Upper lobe of left lung (tissue), 6 donors: ENCODE data around the gene ISG15. TPM values are rescaled to one million over a fixed set of nuclear protein-coding genes. Genes with fewer than 3 reads are reported as not detected.
"Not testable (repeated sequence)": the region's sequence is repeated elsewhere in the genome, so short reads cannot be mapped to it uniquely, and the experiment has no call there.

Source experiments
- ATAC-seq, 2 donors: fragments of 200-7000 bp; cut with Tn5 transposase; one replicate each; pipeline ENCODE4 v1.9.1; 2022; ENCODE audit warnings: mild to moderate bottlenecking in 2 of 2, moderate library complexity in 2 of 2; ENCODE audit not compliant: low FRiP score in 2 of 2
- DNase-seq, 2 donors: peaks; one replicate each; pipeline ENCODE4 v3.0.0-alpha.2; 2019 to 2020
- H3K27ac ChIP-seq, 4 donors: fragments of 200-600 bp; sonication (generic); one replicate each; pipeline ENCODE4 v1.5.1; 2016 to 2019
- H3K27me3 ChIP-seq, 4 donors: fragments of 200-600 bp; sonication (generic); one replicate each; pipeline ENCODE4 v1.5.1; 2017 to 2019
- H3K36me3 ChIP-seq, 4 donors: fragments of 200-600 bp; sonication (generic); one replicate each; pipeline ENCODE4 v1.5.1; 2016 to 2019
- H3K4me1 ChIP-seq, 4 donors: fragments of 200-600 bp; sonication (generic); one replicate each; pipeline ENCODE4 v1.5.1; 2018 to 2019
- H3K4me3 ChIP-seq, 4 donors: fragments of 200-600 bp; sonication (generic); one replicate each; pipeline ENCODE4 v1.5.1; 2017 to 2019; ENCODE audit warnings: mild to moderate bottlenecking in 2 of 4, moderate library complexity in 1 of 4
- H3K9me3 ChIP-seq, 4 donors: fragments of 200-600 bp; sonication (generic); one replicate each; pipeline ENCODE4 v1.5.1; 2018 to 2019
- EP300 ChIP-seq, 4 donors: sonication (generic); formaldehyde crosslinking; IDR thresholded peaks; one replicate each; pipeline ENCODE4 v1.5.1; 2017; ENCODE audit warnings: antibody characterized with exemption in 4 of 4, control low read depth in 2 of 4
- POLR2A ChIP-seq, 4 donors: fragments of 450-650 bp; IDR thresholded peaks; one replicate each; pipeline ENCODE4 v1.5.1; 2016 to 2017; ENCODE audit warnings: antibody characterized with exemption in 4 of 4, mild to moderate bottlenecking in 2 of 4
- POLR2AphosphoS5 ChIP-seq, 2 donors: sonication (generic); formaldehyde crosslinking; IDR thresholded peaks; one replicate each; pipeline ENCODE4 v1.5.1; 2017; ENCODE audit warnings: antibody characterized with exemption in 2 of 2
- WGBS, 2 donors: methylation state at CpG; one replicate each; pipeline ENCODE4 v1.1.5; 2017 to 2018; 5-methylcytosine and 5-hydroxymethylcytosine counted together
- total RNA-seq, 6 donors: library from RNA; depleted of rRNA in 4 of 6; stranded (reverse); fragments of >200 nt in 4 of 6; gene quantifications; one replicate each; pipeline versions ENCODE4 v1.1.0 to v1.2.1, GENCODE V29; 2016 to 2021
- TF ChIP-seq, protein P1 (sequence below), 6 experiments: fragments of 450-650 bp in 4 of 6; fragments of 200-600 bp in 2 of 6; sonication (generic) in 2 of 6; IDR thresholded peaks; one replicate each; pipeline ENCODE4 v1.5.1; 2016 to 2019; ENCODE audit warnings: antibody characterized with exemption in 6 of 6
- donor health status: DM: no; HTN: no; CAD: no; lungs with moderate emphysema.
- donor health status: DM: no; HTN: yes; CAD: no; lungs with severe emphysema.

ISG15 gene
- total RNA-seq, 6 donors from 2014 or later, result 32.5 to 180 (median 63.8) TPM

DNA sequence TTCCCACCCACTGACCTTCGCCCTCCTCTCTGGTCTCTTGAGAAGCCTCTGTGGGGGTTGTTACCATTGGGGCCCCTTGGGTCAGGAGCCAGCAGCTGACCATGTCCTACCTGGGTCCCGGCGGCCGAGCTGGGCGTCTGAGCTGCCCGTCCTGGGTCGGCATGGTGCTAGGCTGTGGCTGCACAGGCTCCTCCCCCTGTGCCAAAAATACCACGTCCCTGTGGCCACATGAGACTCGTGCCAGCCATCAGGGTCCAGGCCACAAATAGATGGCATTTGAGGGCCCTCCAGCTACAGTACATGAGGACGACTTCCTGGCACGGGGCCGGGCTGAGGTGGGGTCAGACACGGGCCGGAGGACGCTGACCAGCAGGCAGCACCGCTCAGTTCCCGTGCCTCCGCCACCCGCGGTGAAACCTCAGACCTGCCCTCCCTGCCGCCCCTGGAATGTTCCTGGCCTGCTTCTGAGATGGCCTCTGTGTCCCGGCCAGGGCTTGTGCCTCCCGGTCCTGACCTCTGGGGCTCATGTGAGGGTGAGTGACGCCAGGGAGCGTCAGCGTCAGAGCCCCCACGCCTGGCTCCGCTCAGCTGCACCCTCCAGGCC is 31.2 kb upstream of the ISG15 start, which contains the start of gene PERM1:
Gene PERM1, minus strand, starts transcription at position 139 of the 604 bp plus-strand sequence. CDS start 1,064 bp downstream, outside the sequence.
- Histone ChIP-seq H3K9me3 (no peaks in the 10 kb centered on the region), H3K27ac (no peak within 1 kb of the TSS), H3K36me3 (no peaks in the 10 kb centered on the region), H3K4me1 (peaks cover 2 to 6% (median 4%) of the 10 kb centered on the region in 4 donors), H3K4me3 (no peak within 1 kb of the TSS), H3K27me3 (peaks cover 0 to 5% (median 0%) of the 10 kb centered on the region in 4 donors)
- ATAC-seq (no peak), DNase-seq (peak in 1 of 2 donors; percentile 79)
- TF ChIP-seq POLR2A (IDR thresholded peaks at IDR 0.05), result no peak
- TF ChIP-seq EP300 (IDR thresholded peaks at IDR 0.05), result no peak
- WGBS, 2 donors, result 70% methylated on average over 22 of the region's 28 CpGs; no CpG with 5 or more reads in 1 of the 2 donors

- TF ChIP-seq POLR2A (IDR thresholded peaks at IDR 0.05) (no peak), EP300 (IDR thresholded peaks at IDR 0.05) (no peak), POLR2AphosphoS5 (IDR thresholded peaks at IDR 0.05) (no peak)
- TF ChIP-seq, protein P1, sequence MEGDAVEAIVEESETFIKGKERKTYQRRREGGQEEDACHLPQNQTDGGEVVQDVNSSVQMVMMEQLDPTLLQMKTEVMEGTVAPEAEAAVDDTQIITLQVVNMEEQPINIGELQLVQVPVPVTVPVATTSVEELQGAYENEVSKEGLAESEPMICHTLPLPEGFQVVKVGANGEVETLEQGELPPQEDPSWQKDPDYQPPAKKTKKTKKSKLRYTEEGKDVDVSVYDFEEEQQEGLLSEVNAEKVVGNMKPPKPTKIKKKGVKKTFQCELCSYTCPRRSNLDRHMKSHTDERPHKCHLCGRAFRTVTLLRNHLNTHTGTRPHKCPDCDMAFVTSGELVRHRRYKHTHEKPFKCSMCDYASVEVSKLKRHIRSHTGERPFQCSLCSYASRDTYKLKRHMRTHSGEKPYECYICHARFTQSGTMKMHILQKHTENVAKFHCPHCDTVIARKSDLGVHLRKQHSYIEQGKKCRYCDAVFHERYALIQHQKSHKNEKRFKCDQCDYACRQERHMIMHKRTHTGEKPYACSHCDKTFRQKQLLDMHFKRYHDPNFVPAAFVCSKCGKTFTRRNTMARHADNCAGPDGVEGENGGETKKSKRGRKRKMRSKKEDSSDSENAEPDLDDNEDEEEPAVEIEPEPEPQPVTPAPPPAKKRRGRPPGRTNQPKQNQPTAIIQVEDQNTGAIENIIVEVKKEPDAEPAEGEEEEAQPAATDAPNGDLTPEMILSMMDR (IDR thresholded peaks at IDR 0.05), result no peak
- ATAC-seq (no peak), DNase-seq (peak in 1 of 2 donors; percentile 83)
- peaks cover 2 to 6% (median 4%) of the 10 kb centered on the region in 4 donors for H3K4me1 ChIP-seq
- no peak overlapping the region for H3K4me3 ChIP-seq
- H3K9me3 ChIP-seq, result no peaks in the 10 kb centered on the region
- WGBS, 2 donors, result 81 to 83% methylated on average over 38 to 43 of the region's 43 CpGs
- no peaks in the 10 kb centered on the region for H3K36me3 ChIP-seq
- peaks cover 0 to 5% (median 0%) of the 10 kb centered on the region in 4 donors for H3K27me3 ChIP-seq
- no peak overlapping the region for H3K27ac ChIP-seq
Measured at GRCh38 chr1:982765-983436, 30.4 kb upstream of the ISG15 start.

DNA sequence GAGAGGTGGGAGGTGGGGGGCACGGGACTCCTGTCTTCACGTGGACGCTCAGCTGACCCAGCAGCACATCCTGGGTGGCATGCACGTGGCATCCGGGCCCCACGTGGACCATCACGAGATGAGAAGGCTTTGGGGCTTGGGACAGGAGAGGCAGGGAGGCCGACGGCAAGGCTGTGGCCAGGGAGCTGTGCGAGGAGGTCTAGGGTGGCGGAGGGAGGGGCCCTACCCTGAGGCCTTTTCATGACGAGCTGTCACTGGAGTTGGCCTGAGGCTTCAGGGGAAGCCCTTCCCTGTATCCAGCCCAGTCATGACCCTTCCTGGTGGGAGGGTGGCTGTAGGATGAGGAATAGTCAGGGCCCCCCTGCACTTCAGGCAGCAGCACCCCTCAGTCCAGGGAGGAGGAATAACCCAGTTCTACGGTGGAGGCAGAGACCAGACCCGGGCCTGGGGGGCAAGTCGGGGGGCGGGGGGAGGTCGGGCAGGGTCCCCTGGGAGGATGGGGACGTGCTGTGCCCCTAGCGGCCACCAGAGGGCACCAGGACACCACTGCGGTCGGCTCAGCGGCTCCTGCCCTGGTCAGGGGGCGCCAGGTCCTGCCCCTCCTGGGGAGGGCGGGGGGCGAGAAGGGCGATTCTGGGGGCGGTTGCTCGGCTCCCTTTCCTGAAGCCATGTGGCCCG is 29.4 kb upstream of the ISG15 start:
- Histone ChIP-seq H3K36me3 (no peaks in the 10 kb centered on the region), H3K27ac (no peak overlapping the region), H3K9me3 (no peaks in the 10 kb centered on the region), H3K4me3 (peak overlapping the region in 1 of 4 donors; percentile 0), H3K27me3 (peaks cover 0 to 5% (median 0%) of the 10 kb centered on the region in 4 donors), H3K4me1 (peaks cover 2 to 6% (median 4%) of the 10 kb centered on the region in 4 donors)
- TF ChIP-seq, protein P1 (IDR thresholded peaks at IDR 0.05), result peak; percentile 59 to 98 (median 74)
- no peak for TF ChIP-seq POLR2AphosphoS5 (IDR thresholded peaks at IDR 0.05)
- TF ChIP-seq EP300 (IDR thresholded peaks at IDR 0.05), result no peak
- no peak for TF ChIP-seq POLR2A (IDR thresholded peaks at IDR 0.05)
- 21 to 27% methylated on average over 18 to 29 of the region's 29 CpGs for WGBS, 2 donors
- DNase-seq (peak; percentile 49 to 90), ATAC-seq (peak; percentile 73 to 87)

DNA sequence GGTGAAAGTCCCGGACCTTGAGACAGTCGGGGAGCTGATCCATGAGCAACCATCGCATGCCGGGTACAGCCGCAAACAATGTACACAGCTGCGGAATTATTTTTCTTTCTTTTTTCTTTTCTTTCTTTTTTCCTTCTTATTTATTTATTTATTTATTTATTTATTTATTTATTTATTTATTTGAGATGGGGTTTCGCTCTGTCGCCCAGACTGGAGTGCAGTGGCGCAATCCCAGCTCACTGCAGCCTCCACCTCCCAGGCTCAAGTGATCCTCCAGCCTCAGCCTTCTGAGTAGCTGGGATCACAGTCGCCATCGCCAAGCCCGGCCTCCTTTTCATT is 28.9 kb upstream of the ISG15 start:
- DNase-seq (no peak), ATAC-seq (no peak)
- WGBS, 2 donors, result 56 to 63% methylated on average over 12 of the region's 12 CpGs
- H3K9me3 ChIP-seq, result no peaks in the 10 kb centered on the region
- H3K27ac ChIP-seq, result no peak overlapping the region
- no peak for TF ChIP-seq POLR2AphosphoS5 (IDR thresholded peaks at IDR 0.05)
- no peak for TF ChIP-seq POLR2A (IDR thresholded peaks at IDR 0.05)
- TF ChIP-seq EP300 (IDR thresholded peaks at IDR 0.05), result no peak
- TF ChIP-seq, protein P1 (IDR thresholded peaks at IDR 0.05), result no peak
- peaks cover 0 to 5% (median 0%) of the 10 kb centered on the region in 4 donors for H3K27me3 ChIP-seq
- H3K4me3 ChIP-seq, result peak overlapping the region in 1 of 4 donors; percentile 0
- H3K36me3 ChIP-seq, result no peaks in the 10 kb centered on the region
- H3K4me1 ChIP-seq, result peaks cover 2 to 6% (median 4%) of the 10 kb centered on the region in 4 donors

- Histone ChIP-seq H3K27ac (no peak overlapping the region), H3K36me3 (no peaks in the 10 kb centered on the region), H3K4me3 (no peak overlapping the region), H3K27me3 (peaks cover 0 to 5% (median 0%) of the 10 kb centered on the region in 4 donors), H3K4me1 (peaks cover 2 to 6% (median 4%) of the 10 kb centered on the region in 4 donors), H3K9me3 (no peaks in the 10 kb centered on the region)
- TF ChIP-seq, protein P1 (IDR thresholded peaks at IDR 0.05), result no peak
- no peak for TF ChIP-seq EP300 (IDR thresholded peaks at IDR 0.05)
- TF ChIP-seq POLR2AphosphoS5 (IDR thresholded peaks at IDR 0.05), result no peak
- TF ChIP-seq POLR2A (IDR thresholded peaks at IDR 0.05), result no peak
- ATAC-seq, result no peak
- 71% methylated on average over 13 of the region's 13 CpGs for WGBS, 2 donors
- DNase-seq, result no peak
Measured at GRCh38 chr1:985126-985525, 28.2 kb upstream of the ISG15 start.

- not testable (repeated sequence) for H3K4me3 ChIP-seq, H3K36me3 ChIP-seq, DNase-seq, H3K9me3 ChIP-seq, ATAC-seq, H3K27me3 ChIP-seq, H3K4me1 ChIP-seq, H3K27ac ChIP-seq
- 90 to 91% methylated on average over 5 of the region's 5 CpGs for WGBS, 2 donors
Measured at GRCh38 chr1:988061-988460, 25.2 kb upstream of the ISG15 start.

DNA sequence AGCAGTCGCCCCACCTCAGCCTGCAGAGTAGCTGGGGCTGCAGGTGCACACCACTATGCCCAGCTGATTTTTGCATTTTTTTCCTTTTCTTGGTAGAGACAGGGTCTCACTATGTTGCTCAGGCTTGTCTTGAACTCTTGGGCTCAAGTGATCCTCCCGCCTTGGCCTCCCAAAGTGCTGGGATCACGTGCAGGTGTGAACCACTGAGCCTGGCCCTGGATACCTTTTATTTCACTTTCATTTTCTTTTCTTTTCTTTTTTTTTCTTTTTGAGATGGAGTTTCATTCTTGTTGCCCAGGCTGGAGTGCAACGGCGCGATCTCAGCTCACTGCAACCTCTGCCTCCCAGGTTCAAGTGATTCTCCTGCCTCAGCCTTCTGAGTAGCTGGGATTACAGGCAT is 22.0 kb upstream of the ISG15 start:
- 91 to 92% methylated on average over 6 of the region's 6 CpGs for WGBS, 2 donors

More for the DNA sequence above, 22.0 kb upstream of the ISG15 start:
- not testable (repeated sequence) for H3K4me1 ChIP-seq, H3K27me3 ChIP-seq, H3K9me3 ChIP-seq, ATAC-seq, H3K4me3 ChIP-seq, H3K27ac ChIP-seq, H3K36me3 ChIP-seq, DNase-seq
